Lung (tissue), 12 donors: ENCODE data around the gene ESYT3. TPM values are rescaled to one million over a fixed set of nuclear protein-coding genes. Genes with fewer than 3 reads are reported as not detected.

Experiments
- ATAC-seq: fragments of 200-7000 bp; cut with Tn5 transposase; one replicate; pipeline ENCODE4 v1.9.1; 2020; ENCODE audit warnings: moderate number of reproducible peaks; ENCODE audit not compliant: insufficient read depth, low FRiP score
- DNase-seq, 3 donors: peaks; one replicate each; pipeline ENCODE4 v3.0.0-alpha.2; 2013 to 2017
- H3K27ac ChIP-seq, 2 donors: one replicate each; pipeline ENCODE4 v1.5.1; 2013; ENCODE audit warnings: mild to moderate bottlenecking in 2 of 2, moderate library complexity in 2 of 2, control low read depth in 1 of 2, inconsistent platforms in 1 of 2, low read depth in 1 of 2, low read length in 1 of 2
- H3K27me3 ChIP-seq, 3 donors: one replicate each; pipeline ENCODE4 v1.5.1; 2013; ENCODE audit warnings: low read length in 2 of 3; ENCODE audit not compliant: control insufficient read depth in 3 of 3, insufficient read depth in 3 of 3
- H3K36me3 ChIP-seq, 4 donors: one replicate each; pipeline ENCODE4 v1.5.1; 2013; ENCODE audit warnings: low read length in 4 of 4, mild to moderate bottlenecking in 1 of 4, moderate library complexity in 1 of 4; ENCODE audit not compliant: control insufficient read depth in 4 of 4, insufficient read depth in 4 of 4
- H3K4me1 ChIP-seq, 5 donors: one replicate each; pipeline ENCODE4 v1.5.1; 2013; ENCODE audit warnings: low read length in 5 of 5, mild to moderate bottlenecking in 2 of 5, moderate library complexity in 1 of 5; ENCODE audit not compliant: control insufficient read depth in 5 of 5, insufficient read depth in 5 of 5
- H3K4me3 ChIP-seq: one replicate; pipeline ENCODE4 v1.5.1; 2013; ENCODE audit warnings: mild to moderate bottlenecking, control low read depth, moderate library complexity
- H3K9ac ChIP-seq, 2 donors: one replicate each; pipeline ENCODE4 v1.5.1; 2013; ENCODE audit warnings: low read length in 2 of 2, control low read depth in 1 of 2; ENCODE audit not compliant: insufficient read depth in 1 of 2
- H3K9me3 ChIP-seq, 4 donors: one replicate each; pipeline ENCODE4 v1.5.1; 2013; ENCODE audit warnings: low read length in 3 of 4, mild to moderate bottlenecking in 1 of 4, moderate library complexity in 1 of 4; ENCODE audit not compliant: control insufficient read depth in 4 of 4, insufficient read depth in 3 of 4
- CTCF ChIP-seq: IDR thresholded peaks from 2 replicates; pipeline ENCODE4 v1.5.1; 2012; ENCODE audit warnings: mild to moderate bottlenecking; ENCODE audit errors: control extremely low read depth, extremely low read depth
- WGBS, 2 donors: extraction: QIAGEN DNeasy Blood & Tissue Kit; methylation state at CpG; one replicate each; pipeline ENCODE4 v1.1.7; 2013; 5-methylcytosine and 5-hydroxymethylcytosine counted together
- polyA plus RNA-seq, 2 donors: library from polyadenylated mRNA; stranded (reverse); fragments of 200-250 nt; gene quantifications; one replicate each; pipeline ENCODE4 v1.2.1, GENCODE V29; 2013
- total RNA-seq, 2 donors: library from RNA; depleted of rRNA in 1 of 2; stranded (reverse); fragments of >200 nt in 1 of 2; gene quantifications; one replicate each; pipeline ENCODE4 v1.2.1, GENCODE V29; 2014 to 2021
- donor health status: control.
- donor health status: control.
- donor health status: Bipolar disorder and iron deficiency.
- donor health status: healthy.
- donor health status: DM: yes; HTN: yes; CAD: no.

ESYT3 gene
- total and polyA plus RNA-seq, 4 donors: 5.7 to 71.0 (median 27.0) TPM

DNA sequence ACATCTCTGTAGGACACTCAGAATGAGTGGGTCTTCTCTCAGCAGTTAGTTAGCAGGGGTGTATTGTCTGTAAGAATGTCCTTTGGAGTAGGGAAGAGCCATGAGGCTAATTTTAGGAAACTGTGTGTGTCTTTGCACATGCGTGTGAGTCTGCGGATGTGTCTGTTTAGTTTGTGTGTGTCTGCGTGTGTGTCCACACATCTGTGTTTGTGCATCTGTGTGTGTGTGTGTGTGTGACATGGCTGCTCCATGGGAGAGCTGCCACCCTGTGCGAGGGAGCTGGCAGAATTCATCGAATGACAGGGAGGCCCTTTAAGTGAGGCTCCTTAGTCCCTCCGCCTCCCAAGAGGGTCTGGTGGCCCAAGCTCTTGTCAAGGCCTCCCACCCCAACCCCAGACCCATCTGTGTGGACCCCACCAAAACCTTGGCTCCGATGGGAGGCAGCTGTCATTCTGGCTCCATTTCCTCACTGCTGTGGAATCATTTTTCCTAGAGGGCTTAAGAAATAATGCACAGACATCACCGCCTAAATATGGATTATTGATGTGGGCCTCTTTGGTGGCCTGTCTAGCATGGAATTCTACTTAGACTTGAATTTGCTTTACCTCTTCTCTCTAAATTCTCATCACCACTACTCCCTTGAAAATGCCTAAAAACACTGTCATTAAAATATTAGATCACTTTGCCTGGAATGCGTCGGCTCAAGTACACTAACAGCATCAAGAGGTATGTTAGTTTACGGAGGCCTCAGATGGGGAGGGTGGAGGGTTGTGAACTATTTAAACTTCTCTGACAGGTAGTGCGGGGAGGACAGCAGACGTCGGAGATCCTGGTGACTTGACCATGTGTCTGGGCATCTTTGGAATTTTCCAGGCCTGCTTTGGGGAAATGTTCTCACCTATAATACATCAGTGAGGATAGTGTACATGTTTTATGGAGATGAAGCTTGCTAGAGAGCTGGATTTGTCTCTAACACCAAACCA lies 9.4 kb downstream of the ESYT3 start:
- H3K4me3 ChIP-seq: no peak overlapping the region
- H3K27ac ChIP-seq: no peak overlapping the region
- no peak overlapping the region for H3K9ac ChIP-seq
- no peak for ATAC-seq
- peaks cover 0 to 38% (median 6%) of the 10 kb centered on the region in 5 donors for H3K4me1 ChIP-seq
- H3K36me3 ChIP-seq: no peaks in the 10 kb centered on the region
- H3K9me3 ChIP-seq: no peaks in the 10 kb centered on the region
- 82 to 90% methylated on average over 14 of the region's 14 CpGs for WGBS, 2 donors
- H3K27me3 ChIP-seq: no peaks in the 10 kb centered on the region
- no peak for DNase-seq
- TF ChIP-seq CTCF: no peak

DNA sequence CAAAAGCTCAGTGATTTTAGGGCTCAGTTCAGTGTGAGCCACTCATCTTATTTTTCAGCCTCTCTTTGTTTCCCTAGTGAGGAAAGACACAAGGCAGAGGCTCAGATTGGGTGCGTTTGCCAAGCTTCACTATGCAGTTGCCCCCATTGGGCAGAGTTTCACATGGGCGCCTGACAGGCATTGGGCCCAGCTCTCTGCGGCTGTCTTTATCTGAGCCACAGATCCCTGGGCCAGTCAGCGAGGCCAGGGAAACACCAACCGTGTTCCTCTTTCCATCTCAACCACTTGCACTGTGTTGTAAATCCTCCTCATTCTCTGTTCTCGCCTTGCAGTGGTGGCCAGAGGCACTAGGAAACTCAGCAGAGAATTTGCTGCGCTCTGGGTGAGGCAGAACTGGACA lies 10.8 kb downstream of the ESYT3 start:
- H3K9ac ChIP-seq: no peak overlapping the region
- DNase-seq (no peak), ATAC-seq (no peak)
- H3K36me3 ChIP-seq: no peaks in the 10 kb centered on the region
- no peaks in the 10 kb centered on the region for H3K27me3 ChIP-seq
- peaks cover 0 to 38% (median 6%) of the 10 kb centered on the region in 5 donors for H3K4me1 ChIP-seq
- H3K9me3 ChIP-seq: no peaks in the 10 kb centered on the region
- WGBS, 2 donors: 88% methylated on average over 7 of the region's 7 CpGs
- peak overlapping the region in 1 of 2 donors; percentile 5 for H3K27ac ChIP-seq
- H3K4me3 ChIP-seq: no peak overlapping the region
- TF ChIP-seq CTCF: no peak

GRCh38 chr3:138445654-138446053 lies 11.2 kb downstream of the ESYT3 start:
- no peaks in the 10 kb centered on the region for H3K36me3 ChIP-seq
- no peaks in the 10 kb centered on the region for H3K9me3 ChIP-seq
- WGBS, 2 donors: 90 to 94% methylated on average over 4 of the region's 4 CpGs
- peaks cover 0 to 38% (median 3%) of the 10 kb centered on the region in 5 donors for H3K4me1 ChIP-seq
- ATAC-seq (no peak), DNase-seq (no peak)
- H3K27ac ChIP-seq: peak overlapping the region in 1 of 2 donors; percentile 5
- H3K4me3 ChIP-seq: no peak overlapping the region
- no peak for TF ChIP-seq CTCF
- H3K9ac ChIP-seq: no peak overlapping the region
- H3K27me3 ChIP-seq: no peaks in the 10 kb centered on the region
